Esophagus squamous epithelium (tissue), 4 donors: ENCODE measurements around the gene CCNY.

Experiments
- POLR2A ChIP-seq, 4 donors: fragments of 450-650 bp; IDR thresholded peaks; one replicate each; pipeline ENCODE4 v1.6.1; 2017; ENCODE audit warnings: antibody characterized with exemption in 4 of 4, mild to moderate bottlenecking in 4 of 4, moderate library complexity in 3 of 4
- TF ChIP-seq, protein P1 (sequence below), 6 experiments: fragments of 450-650 bp in 4 of 6; fragments of 200-600 bp in 2 of 6; sonication (generic) in 2 of 6; IDR thresholded peaks; one replicate each; pipeline ENCODE4 v1.5.1; 2016 to 2019; ENCODE audit warnings: antibody characterized with exemption in 6 of 6, mild to moderate bottlenecking in 4 of 6, moderate library complexity in 4 of 6

DNA sequence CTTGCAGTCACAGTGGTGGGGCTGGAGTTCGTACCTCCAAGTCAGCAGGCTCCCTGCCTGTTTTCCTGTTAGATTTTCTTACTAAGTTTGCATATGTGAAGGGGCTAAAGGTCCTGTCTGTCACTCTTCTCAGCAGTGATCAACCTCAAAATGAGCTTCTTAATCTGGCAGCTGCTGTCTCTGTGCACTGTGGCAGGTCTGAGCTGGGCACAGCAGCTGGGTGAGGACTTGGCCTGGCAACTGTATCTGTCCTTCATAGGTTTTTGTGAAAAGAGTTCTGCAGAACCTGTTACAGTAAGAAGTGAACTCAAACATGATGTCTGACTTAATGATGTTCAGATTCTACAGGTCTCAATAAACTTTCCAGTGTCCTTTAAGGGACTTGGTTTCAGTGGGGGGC lies 237.5 kb downstream of the CCNY start:
- TF ChIP-seq, protein P1, sequence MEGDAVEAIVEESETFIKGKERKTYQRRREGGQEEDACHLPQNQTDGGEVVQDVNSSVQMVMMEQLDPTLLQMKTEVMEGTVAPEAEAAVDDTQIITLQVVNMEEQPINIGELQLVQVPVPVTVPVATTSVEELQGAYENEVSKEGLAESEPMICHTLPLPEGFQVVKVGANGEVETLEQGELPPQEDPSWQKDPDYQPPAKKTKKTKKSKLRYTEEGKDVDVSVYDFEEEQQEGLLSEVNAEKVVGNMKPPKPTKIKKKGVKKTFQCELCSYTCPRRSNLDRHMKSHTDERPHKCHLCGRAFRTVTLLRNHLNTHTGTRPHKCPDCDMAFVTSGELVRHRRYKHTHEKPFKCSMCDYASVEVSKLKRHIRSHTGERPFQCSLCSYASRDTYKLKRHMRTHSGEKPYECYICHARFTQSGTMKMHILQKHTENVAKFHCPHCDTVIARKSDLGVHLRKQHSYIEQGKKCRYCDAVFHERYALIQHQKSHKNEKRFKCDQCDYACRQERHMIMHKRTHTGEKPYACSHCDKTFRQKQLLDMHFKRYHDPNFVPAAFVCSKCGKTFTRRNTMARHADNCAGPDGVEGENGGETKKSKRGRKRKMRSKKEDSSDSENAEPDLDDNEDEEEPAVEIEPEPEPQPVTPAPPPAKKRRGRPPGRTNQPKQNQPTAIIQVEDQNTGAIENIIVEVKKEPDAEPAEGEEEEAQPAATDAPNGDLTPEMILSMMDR (IDR thresholded peaks at IDR 0.05), result no peak
- no peak for TF ChIP-seq POLR2A (IDR thresholded peaks at IDR 0.05)
